GM23248 (cell line): ENCODE data around the gene FARP1. TPM values are rescaled to one million over a fixed set of nuclear protein-coding genes. Genes with fewer than 3 reads are reported as not detected.

Source experiments
- DNase-seq: peaks from one replicate; pipeline ENCODE4 v3.0.0-alpha.2; 2015
- H2AFZ ChIP-seq: fragments of 200-600 bp; sonication (generic); 2 replicates; pipeline ENCODE4 v1.6.1; 2016; ENCODE audit warnings: antibody characterized with exemption
- H3F3A ChIP-seq: fragments of 200-600 bp; sonication (generic); 2 replicates; pipeline ENCODE4 v1.6.1; 2016; ENCODE audit warnings: mild to moderate bottlenecking, antibody characterized with exemption, mixed run types; ENCODE audit not compliant: insufficient read depth
- H3K27ac ChIP-seq: fragments of 200-600 bp; sonication (generic); 2 replicates; pipeline ENCODE4 v1.5.1; 2016; ENCODE audit warnings: mild to moderate bottlenecking
- H3K27me3 ChIP-seq: fragments of 200-600 bp; sonication (generic); replicated peaks from 2 replicates; pipeline ENCODE4 v1.6.1; 2016; ENCODE audit warnings: mild to moderate bottlenecking; ENCODE audit not compliant: insufficient read depth
- H3K36me3 ChIP-seq: fragments of 200-600 bp; sonication (generic); 2 replicates; pipeline ENCODE4 v1.6.1; 2016; ENCODE audit warnings: low read depth, mild to moderate bottlenecking
- H3K4me1 ChIP-seq: fragments of 200-600 bp; sonication (generic); 2 replicates; pipeline ENCODE4 v1.6.1; 2016; ENCODE audit warnings: mild to moderate bottlenecking; ENCODE audit not compliant: insufficient read depth
- H3K4me2 ChIP-seq: fragments of 200-600 bp; sonication (generic); one replicate; pipeline ENCODE4 v1.6.1; 2016; ENCODE audit warnings: mild to moderate bottlenecking; ENCODE audit not compliant: unreplicated experiment
- H3K4me3 ChIP-seq: fragments of 200-600 bp; sonication (generic); 2 replicates; pipeline ENCODE4 v1.5.1; 2016; ENCODE audit warnings: mild to moderate bottlenecking
- H3K79me2 ChIP-seq: fragments of 200-600 bp; sonication (generic); 2 replicates; pipeline ENCODE4 v1.6.1; 2016; ENCODE audit warnings: mild to moderate bottlenecking; ENCODE audit not compliant: insufficient read depth
- H3K9ac ChIP-seq: fragments of 200-600 bp; sonication (generic); 2 replicates; pipeline ENCODE4 v1.6.1; 2016; ENCODE audit warnings: mild to moderate bottlenecking
- H3K9me2 ChIP-seq: fragments of 200-600 bp; sonication (generic); 2 replicates; pipeline ENCODE4 v1.6.1; 2016; ENCODE audit warnings: mixed run types, mild to moderate bottlenecking, moderate library complexity; ENCODE audit not compliant: insufficient read depth
- H3K9me3 ChIP-seq: fragments of 200-600 bp; sonication (generic); one replicate; pipeline ENCODE4 v1.6.1; 2017; ENCODE audit warnings: low read depth
- H4K20me1 ChIP-seq: fragments of 200-600 bp; sonication (generic); 2 replicates; pipeline ENCODE4 v1.6.0; 2016; ENCODE audit not compliant: insufficient read depth
- EZH2 ChIP-seq: fragments of 200-600 bp; sonication (generic); IDR thresholded peaks from 2 replicates; pipeline ENCODE4 v1.6.1; 2018; ENCODE audit warnings: antibody characterized with exemption, mild to moderate bottlenecking; ENCODE audit not compliant: insufficient read depth, poor library complexity, severe bottlenecking
- EZH2phosphoT487 ChIP-seq: fragments of 200-600 bp; sonication (generic); IDR thresholded peaks from 2 replicates; pipeline ENCODE4 v1.6.1; 2018; ENCODE audit warnings: antibody characterized with exemption, moderate library complexity, mild to moderate bottlenecking, low read depth; ENCODE audit not compliant: insufficient read depth
- WGBS, 2 experiments: methylation state at CpG; one replicate each; pipeline ENCODE4 v1.1.6; 2015 to 2017; ENCODE audit warnings: low lambda C conversion rate in 2 of 2, low coverage in 1 of 2; ENCODE audit errors: missing lambda C conversion rate in 2 of 2; 5-methylcytosine and 5-hydroxymethylcytosine counted together
- in situ Hi-C: fragments of 300-500 bp; cut with MboI; formaldehyde crosslinking; loops from 2 replicates; pipeline ENCODE4 v1.15.0; 2020
- polyA plus RNA-seq: library from polyadenylated mRNA; unstranded; fragments of >200 nt; fragmentation: Nextera tagmentation; extraction: Ambion mirVana; gene quantifications from 2 replicates; pipeline ENCODE4 v1.2.1, GENCODE V29; 2016
- total RNA-seq: library from RNA; depleted of rRNA; stranded (reverse); fragments of >200 nt; shearing (Covaris generic); gene quantifications from 2 replicates; pipeline ENCODE4 v1.2.3, GENCODE V29; 2014

The FARP1 gene
- total and polyA plus RNA-seq, 2 experiments from 2014 or later: 53.7 to 56.6 TPM

DNA sequence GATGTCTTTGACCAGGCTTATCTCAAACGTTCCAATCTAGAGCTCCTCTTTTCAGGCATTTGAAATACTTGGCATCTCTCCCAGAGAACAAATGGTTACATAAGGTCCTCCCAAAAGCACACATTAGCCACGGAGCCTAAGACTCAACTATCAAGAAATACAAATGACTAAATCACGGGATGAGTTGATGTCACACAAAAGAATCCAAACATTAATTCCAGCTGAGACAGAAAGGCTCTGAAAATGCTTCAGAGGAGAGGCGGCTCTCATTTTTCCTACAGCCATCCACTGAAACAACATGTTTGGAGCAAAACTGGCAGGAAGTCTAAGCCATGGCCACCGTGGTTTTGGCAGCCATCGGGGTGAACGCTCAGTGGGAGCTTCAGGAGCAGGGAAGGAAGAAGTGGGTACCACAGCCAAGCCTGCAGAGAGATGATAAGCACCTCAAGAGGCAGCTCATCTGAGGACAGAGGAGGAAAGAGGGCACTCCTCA, 311.5 kb downstream of the FARP1 start:
- H4K20me1 ChIP-seq: no peaks in the 10 kb centered on the region
- peak overlapping the region; percentile 89 for H3K27ac ChIP-seq
- peak overlapping the region; percentile 71 for H3K9ac ChIP-seq
- WGBS, 2 experiments: 0 to 1% methylated on average over 7 of the region's 7 CpGs
- peaks cover 74% of the 10 kb centered on the region for H3F3A ChIP-seq
- H3K79me2 ChIP-seq: peaks cover 24% of the 10 kb centered on the region
- DNase-seq: peak; percentile 90
- no peaks in the 10 kb centered on the region for H3K27me3 ChIP-seq
- no peak overlapping the region for H2AFZ ChIP-seq
- H3K4me3 ChIP-seq: peak overlapping the region; percentile 19; the same call in 1 of the 2 replicates
- no peaks in the 10 kb centered on the region for H3K9me2 ChIP-seq
- peak overlapping the region; percentile 50 for H3K4me2 ChIP-seq
- TF ChIP-seq EZH2phosphoT487 (no peak), EZH2 (no peak)
- peaks cover 55% of the 10 kb centered on the region for H3K4me1 ChIP-seq
- H3K9me3 ChIP-seq: no peaks in the 10 kb centered on the region
- H3K36me3 ChIP-seq: peaks cover 17% of the 10 kb centered on the region; the same call in 1 of the 2 replicates
- in situ Hi-C loops: loop anchor here (25.0 kb wide), 1 partner anchor 383 kb away; no protein-coding TSS in a partner anchor

DNA sequence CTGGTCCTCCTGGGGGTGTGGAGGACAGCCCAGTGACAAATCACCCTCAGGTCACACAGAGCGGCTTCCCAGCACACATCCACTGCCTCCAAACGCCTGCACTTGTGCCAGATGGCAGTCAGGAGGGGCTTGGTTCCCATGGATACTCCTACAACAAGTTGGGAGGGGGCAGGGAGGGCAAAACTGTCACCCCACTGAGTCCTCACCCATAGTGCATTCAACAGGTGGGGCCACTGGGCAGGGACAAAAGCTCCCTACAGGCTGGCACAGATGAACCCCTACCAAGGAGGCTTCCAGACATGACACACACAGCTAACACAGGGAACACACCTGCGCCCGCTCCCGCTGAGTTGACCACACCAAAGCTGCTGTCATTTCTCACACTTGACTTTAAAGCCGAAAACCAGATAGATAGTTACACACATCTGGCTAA, 313.5 kb downstream of the FARP1 start:
- Histone ChIP-seq H3K4me2 (no peak overlapping the region), H3F3A (peaks cover 54% of the 10 kb centered on the region), H3K27me3 (no peaks in the 10 kb centered on the region), H3K9me3 (no peaks in the 10 kb centered on the region), H3K79me2 (peaks cover 21% of the 10 kb centered on the region), H3K27ac (no peak overlapping the region), H4K20me1 (no peaks in the 10 kb centered on the region), H3K4me3 (no peak overlapping the region), H3K4me1 (peaks cover 39% of the 10 kb centered on the region), H3K9me2 (no peaks in the 10 kb centered on the region), H2AFZ (no peak overlapping the region), H3K9ac (no peak overlapping the region), H3K36me3 (peaks cover 15% of the 10 kb centered on the region; the same call in 1 of the 2 replicates)
- 88 to 92% methylated on average over 5 to 6 of the region's 6 CpGs for WGBS, 2 experiments
- in situ Hi-C loops: loop anchor here (25.0 kb wide), 1 partner anchor 381 kb away; no protein-coding TSS in a partner anchor
- TF ChIP-seq EZH2phosphoT487 (no peak), EZH2 (no peak)
- DNase-seq: no peak

- Histone ChIP-seq H3K9me3 (no peaks in the 10 kb centered on the region), H3K4me3 (no peak overlapping the region), H3K27me3 (no peaks in the 10 kb centered on the region), H3K4me1 (peaks cover 33% of the 10 kb centered on the region), H3K4me2 (no peak overlapping the region), H4K20me1 (no peaks in the 10 kb centered on the region), H2AFZ (no peak overlapping the region), H3F3A (peaks cover 47% of the 10 kb centered on the region), H3K9ac (no peak overlapping the region), H3K27ac (no peak overlapping the region), H3K9me2 (no peaks in the 10 kb centered on the region), H3K36me3 (peaks cover 15% of the 10 kb centered on the region; the same call in 1 of the 2 replicates), H3K79me2 (peaks cover 27% of the 10 kb centered on the region)
- TF ChIP-seq EZH2 (no peak), EZH2phosphoT487 (no peak)
- in situ Hi-C loops: loop anchor here (25.0 kb wide), 1 partner anchor 380 kb away; no protein-coding TSS in a partner anchor
- DNase-seq: no peak
- WGBS, 2 experiments: 91% methylated on average over 13 of the region's 13 CpGs
These were observed 314.2 kb downstream of the FARP1 start for GRCh38 chr13:98457053-98457452.

GRCh38 chr13:98458431-98458830, 315.5 kb downstream of the FARP1 start:
- DNase-seq: no peak

More at GRCh38 chr13:98458431-98458830, 315.5 kb downstream of the FARP1 start:
- TF ChIP-seq EZH2 (no peak), EZH2phosphoT487 (no peak)
- no peaks in the 10 kb centered on the region for H3K27me3 ChIP-seq
- no peak overlapping the region for H3K27ac ChIP-seq
- H3K9ac ChIP-seq: no peak overlapping the region
- H3K4me1 ChIP-seq: peaks cover 19% of the 10 kb centered on the region
- H3K4me3 ChIP-seq: no peak overlapping the region
- H3K9me2 ChIP-seq: no peaks in the 10 kb centered on the region
- 78 to 84% methylated on average over 16 of the region's 16 CpGs for WGBS, 2 experiments
- in situ Hi-C loops: loop anchor here (25.0 kb wide), 1 partner anchor 379 kb away; no protein-coding TSS in a partner anchor
- no peaks in the 10 kb centered on the region for H3K9me3 ChIP-seq
- H4K20me1 ChIP-seq: no peaks in the 10 kb centered on the region
- H3F3A ChIP-seq: peaks cover 34% of the 10 kb centered on the region
- no peak overlapping the region for H2AFZ ChIP-seq
- H3K36me3 ChIP-seq: peaks cover 13% of the 10 kb centered on the region; the same call in 1 of the 2 replicates
- no peak overlapping the region for H3K4me2 ChIP-seq
- H3K79me2 ChIP-seq: peaks cover 41% of the 10 kb centered on the region
